ENCODE results near the gene STK36. TPM values are rescaled to one million over a fixed set of nuclear protein-coding genes. Genes with fewer than 3 reads are reported as not detected.

STK36 gene
- total RNA-seq, 4 donors from 2014 or later = 63.9 to 71.4 (median 67.6) TPM

DNA sequence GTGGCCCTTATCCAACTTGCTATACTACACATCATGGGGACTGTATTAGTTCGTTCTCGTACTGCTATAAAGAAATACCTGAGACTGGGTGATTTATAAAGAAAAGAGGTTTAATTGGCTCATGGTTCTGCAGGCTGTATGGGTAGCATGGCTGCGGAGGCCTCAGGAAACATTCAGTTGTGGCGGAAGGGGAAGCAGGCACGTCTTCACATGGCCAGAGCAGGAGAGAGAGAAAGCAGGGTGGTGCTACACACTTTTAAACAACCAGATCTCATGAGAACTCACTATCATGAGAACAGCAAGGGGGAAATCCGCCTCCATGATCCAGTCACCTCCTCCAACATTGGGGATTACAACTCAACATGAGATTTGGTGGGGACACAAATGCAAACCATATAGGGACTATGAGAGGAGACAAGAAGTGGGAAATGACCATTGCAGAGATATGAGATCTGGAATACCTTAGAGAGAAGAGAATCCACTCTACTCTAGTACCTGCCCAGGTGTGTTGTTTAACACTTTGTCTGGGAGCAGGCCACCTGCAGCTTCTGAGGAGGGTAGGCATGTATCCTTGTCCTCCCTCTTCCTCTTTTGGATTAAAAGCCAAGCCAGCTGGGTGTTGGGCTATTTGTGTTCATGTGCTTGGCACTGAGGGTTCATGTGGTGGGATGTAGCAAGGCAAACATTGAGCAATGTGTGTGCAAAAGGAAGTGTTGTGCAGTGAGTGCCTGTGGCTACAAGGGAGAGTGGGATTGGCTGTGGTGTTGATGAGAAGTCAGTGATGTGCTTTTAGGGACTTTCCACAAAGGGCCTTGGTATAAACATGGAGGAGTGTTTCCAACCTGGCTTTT lies 61.5 kb downstream of the STK36 start:
- H3K4me1 ChIP-seq = peaks cover 0 to 62% (median 31%) of the 10 kb centered on the region in 4 donors
- peaks cover under 1 to 12% (median 4%) of the 10 kb centered on the region in 3 donors for H3K36me3 ChIP-seq
- H3K9me3 ChIP-seq = no peaks in the 10 kb centered on the region
- H3K4me3 ChIP-seq = no peak overlapping the region
- TF ChIP-seq EP300 (IDR thresholded peaks at IDR 0.05) = peak; percentile 74 to 91
- peak in 1 of 2 donors; percentile 20 for TF ChIP-seq POLR2A (IDR thresholded peaks at IDR 0.05)
- TF ChIP-seq, protein P1, sequence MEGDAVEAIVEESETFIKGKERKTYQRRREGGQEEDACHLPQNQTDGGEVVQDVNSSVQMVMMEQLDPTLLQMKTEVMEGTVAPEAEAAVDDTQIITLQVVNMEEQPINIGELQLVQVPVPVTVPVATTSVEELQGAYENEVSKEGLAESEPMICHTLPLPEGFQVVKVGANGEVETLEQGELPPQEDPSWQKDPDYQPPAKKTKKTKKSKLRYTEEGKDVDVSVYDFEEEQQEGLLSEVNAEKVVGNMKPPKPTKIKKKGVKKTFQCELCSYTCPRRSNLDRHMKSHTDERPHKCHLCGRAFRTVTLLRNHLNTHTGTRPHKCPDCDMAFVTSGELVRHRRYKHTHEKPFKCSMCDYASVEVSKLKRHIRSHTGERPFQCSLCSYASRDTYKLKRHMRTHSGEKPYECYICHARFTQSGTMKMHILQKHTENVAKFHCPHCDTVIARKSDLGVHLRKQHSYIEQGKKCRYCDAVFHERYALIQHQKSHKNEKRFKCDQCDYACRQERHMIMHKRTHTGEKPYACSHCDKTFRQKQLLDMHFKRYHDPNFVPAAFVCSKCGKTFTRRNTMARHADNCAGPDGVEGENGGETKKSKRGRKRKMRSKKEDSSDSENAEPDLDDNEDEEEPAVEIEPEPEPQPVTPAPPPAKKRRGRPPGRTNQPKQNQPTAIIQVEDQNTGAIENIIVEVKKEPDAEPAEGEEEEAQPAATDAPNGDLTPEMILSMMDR (IDR thresholded peaks at IDR 0.05) = no peak
- 85 to 87% methylated on average over 6 of the region's 6 CpGs for WGBS, 2 donors
- H3K27ac ChIP-seq = peak overlapping the region; percentile 73 to 95 (median 80)
- DNase-seq (ENCODE audit: low spot score in 2 of 2) = peak in 1 of 2 donors; percentile 66
- H3K27me3 ChIP-seq = no peaks in the 10 kb centered on the region

GRCh38 chr2:218734190-218734975 lies 62.5 kb downstream of the STK36 start:
- Histone ChIP-seq H3K4me3 (no peak overlapping the region), H3K9me3 (no peaks in the 10 kb centered on the region), H3K36me3 (peaks cover 4 to 22% (median 6%) of the 10 kb centered on the region in 3 donors), H3K27ac (peak overlapping the region; percentile 51 to 95 (median 80)), H3K4me1 (peaks cover 0 to 63% (median 31%) of the 10 kb centered on the region in 4 donors), H3K27me3 (no peaks in the 10 kb centered on the region)
- WGBS, 2 donors = 67 to 71% methylated on average over 8 of the region's 8 CpGs
- no peak for DNase-seq (ENCODE audit: low spot score in 2 of 2)
- TF ChIP-seq POLR2A (IDR thresholded peaks at IDR 0.05) (no peak), EP300 (IDR thresholded peaks at IDR 0.05) (no peak)
- TF ChIP-seq, protein P1 (IDR thresholded peaks at IDR 0.05) = no peak

- no peaks in the 10 kb centered on the region for H3K27me3 ChIP-seq
- 33 to 40% methylated on average over 2 of the region's 2 CpGs for WGBS, 2 donors
- peaks cover 0 to 56% (median 28%) of the 10 kb centered on the region in 4 donors for H3K4me1 ChIP-seq
- no peak for DNase-seq (ENCODE audit: low spot score in 2 of 2)
- peaks cover 4 to 43% (median 6%) of the 10 kb centered on the region in 3 donors for H3K36me3 ChIP-seq
- no peak for TF ChIP-seq POLR2A (IDR thresholded peaks at IDR 0.05)
- no peaks in the 10 kb centered on the region for H3K9me3 ChIP-seq
- peak overlapping the region in 2 of 4 donors; percentile 45 to 49 for H3K27ac ChIP-seq
- no peak overlapping the region for H3K4me3 ChIP-seq
Observed at GRCh38 chr2:218736531-218736930, 64.6 kb downstream of the STK36 start.

- DNase-seq (ENCODE audit: low spot score in 2 of 2) = no peak
Observed at GRCh38 chr2:218743068-218743467, 71.2 kb downstream of the STK36 start.

GRCh38 chr2:218744615-218745014 lies 72.7 kb downstream of the STK36 start:
- Histone ChIP-seq H3K4me3 (no peak overlapping the region), H3K9me3 (no peaks in the 10 kb centered on the region), H3K27me3 (no peaks in the 10 kb centered on the region), H3K36me3 (peaks cover 0 to 78% (median 18%) of the 10 kb centered on the region in 3 donors), H3K4me1 (peaks cover 0 to 47% (median 19%) of the 10 kb centered on the region in 4 donors), H3K27ac (peak overlapping the region; percentile 75 to 92 (median 84))
- DNase-seq (ENCODE audit: low spot score in 2 of 2) = no peak
- TF ChIP-seq POLR2A (IDR thresholded peaks at IDR 0.05) (no peak), EP300 (IDR thresholded peaks at IDR 0.05) (no peak)
- TF ChIP-seq, protein P1 (IDR thresholded peaks at IDR 0.05) = no peak
- WGBS, 2 donors = 43 to 44% methylated on average over 3 of the region's 3 CpGs

More at GRCh38 chr2:218743068-218743467, 71.2 kb downstream of the STK36 start:
- WGBS, 2 donors = 54 to 58% methylated on average over 6 of the region's 6 CpGs
- TF ChIP-seq EP300 (IDR thresholded peaks at IDR 0.05) (no peak), POLR2A (IDR thresholded peaks at IDR 0.05) (no peak)
- TF ChIP-seq, protein P1 (IDR thresholded peaks at IDR 0.05) = no peak
- H3K4me1 ChIP-seq = peaks cover 0 to 51% (median 19%) of the 10 kb centered on the region in 4 donors
- H3K27ac ChIP-seq = no peak overlapping the region
- H3K27me3 ChIP-seq = no peaks in the 10 kb centered on the region
- H3K4me3 ChIP-seq = no peak overlapping the region
- peaks cover 2 to 78% (median 17%) of the 10 kb centered on the region in 3 donors for H3K36me3 ChIP-seq
- H3K9me3 ChIP-seq = no peaks in the 10 kb centered on the region
